ENCODE measurements around the gene MIER3.

The MIER3 gene

DNA sequence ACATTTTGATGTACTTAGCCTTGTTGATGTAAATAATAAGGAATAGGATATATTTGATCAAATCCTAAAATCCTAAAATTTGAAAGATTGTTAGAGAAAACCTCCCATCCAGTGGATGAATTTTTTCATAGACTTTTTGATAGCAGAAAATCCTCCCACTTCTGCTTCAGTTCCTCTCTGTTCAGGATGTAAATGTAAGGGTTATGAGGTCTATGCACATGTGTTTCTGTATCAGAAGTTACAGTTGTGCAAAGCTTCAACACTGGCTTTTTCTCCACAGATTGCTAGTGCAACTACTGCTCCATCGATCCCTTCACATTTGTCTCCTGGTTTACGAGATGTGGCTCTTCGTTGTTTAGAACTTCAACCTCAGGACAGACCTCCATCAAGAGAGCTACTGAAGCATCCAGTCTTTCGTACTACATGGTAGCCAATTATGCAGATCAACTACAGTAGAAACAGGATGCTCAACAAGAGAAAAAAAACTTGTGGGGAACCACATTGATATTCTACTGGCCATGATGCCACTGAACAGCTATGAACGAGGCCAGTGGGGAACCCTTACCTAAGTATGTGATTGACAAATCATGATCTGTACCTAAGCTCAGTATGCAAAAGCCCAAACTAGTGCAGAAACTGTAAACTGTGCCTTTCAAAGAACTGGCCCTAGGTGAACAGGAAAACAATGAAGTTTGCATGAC lies 58.5 kb downstream of the MIER3 start:
- DNase-seq, result no peak

GRCh38 chr5:56881571-56881970 lies 70.4 kb downstream of the MIER3 start:
- DNase-seq, result no peak

GRCh38 chr5:56876327-56876726 lies 75.6 kb downstream of the MIER3 start:
- no peak for DNase-seq

GRCh38 chr5:56873056-56873455 lies 78.9 kb downstream of the MIER3 start:
- DNase-seq, result no peak

DNA sequence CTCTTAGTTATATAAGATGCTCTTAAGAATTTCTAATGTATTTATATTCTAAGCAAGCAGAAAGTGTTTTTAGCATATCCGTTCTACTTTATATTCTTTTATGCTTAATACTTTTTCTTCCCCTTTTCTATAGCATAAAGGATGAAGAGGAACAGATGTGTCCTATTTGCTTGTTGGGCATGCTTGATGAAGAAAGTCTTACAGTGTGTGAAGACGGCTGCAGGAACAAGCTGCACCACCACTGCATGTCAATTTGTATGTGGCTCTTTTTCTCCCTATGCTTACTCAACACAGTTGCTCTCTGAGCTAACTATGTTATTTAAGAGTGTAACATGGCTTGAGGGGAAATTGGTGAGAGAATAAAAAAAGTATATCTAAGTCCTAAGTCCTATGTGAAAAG lies 80.1 kb downstream of the MIER3 start:
- no peak for DNase-seq

All from T-helper 9 cell (primary cell).